HG02870 (cell line): ENCODE data around the gene COL12A1.

ENCODE experiments used
- ATAC-seq: cut with Tn5 transposase; IDR thresholded peaks from one replicate; pipeline ENCODE4 v1.9.1; 2021; ENCODE audit warnings: mild to moderate bottlenecking, moderate library complexity; ENCODE audit not compliant: unreplicated experiment

COL12A1 gene

GRCh38 chr6:75103431-75103830 is 102.4 kb downstream of the COL12A1 start:
- ATAC-seq: no peak

GRCh38 chr6:75102301-75102700 is 103.6 kb downstream of the COL12A1 start:
- no peak for ATAC-seq

GRCh38 chr6:75101896-75102295 is 104.0 kb downstream of the COL12A1 start:
- ATAC-seq: no peak

GRCh38 chr6:75098709-75099108 is 107.1 kb downstream of the COL12A1 start:
- no peak for ATAC-seq

GRCh38 chr6:75096966-75097365 is 108.9 kb downstream of the COL12A1 start:
- no peak for ATAC-seq

- no peak for ATAC-seq
Observed at GRCh38 chr6:75094614-75095200, 111.1 kb downstream of the COL12A1 start.

- ATAC-seq: no peak
Observed at GRCh38 chr6:75091467-75092190, 114.2 kb downstream of the COL12A1 start.

- no peak for ATAC-seq
Observed at GRCh38 chr6:75090576-75090975, 115.3 kb downstream of the COL12A1 start.

- ATAC-seq: no peak
Observed at GRCh38 chr6:75089921-75090320, 115.9 kb downstream of the COL12A1 start.

GRCh38 chr6:75089151-75089897 is 116.5 kb downstream of the COL12A1 start:
- no peak for ATAC-seq

- no peak for ATAC-seq
Observed at GRCh38 chr6:75085931-75086635, 119.8 kb downstream of the COL12A1 start.

- ATAC-seq: no peak
Observed at GRCh38 chr6:75084872-75085381, 120.9 kb downstream of the COL12A1 start.

- ATAC-seq: no peak
Observed at GRCh38 chr6:75084018-75084417, 121.8 kb downstream of the COL12A1 start.

- ATAC-seq: no peak
Observed at GRCh38 chr6:75081921-75082320, 123.9 kb downstream of the COL12A1 start.

GRCh38 chr6:75081047-75081446 is 124.8 kb downstream of the COL12A1 start:
- no peak for ATAC-seq

- ATAC-seq: no peak
Observed at GRCh38 chr6:75079589-75079988, 126.3 kb downstream of the COL12A1 start.

- ATAC-seq: no peak
Observed at GRCh38 chr6:75077701-75078100, 128.2 kb downstream of the COL12A1 start.

GRCh38 chr6:75076009-75076408 is 129.8 kb downstream of the COL12A1 start:
- no peak for ATAC-seq

GRCh38 chr6:75070244-75070643 is 135.6 kb downstream of the COL12A1 start:
- ATAC-seq: no peak

GRCh38 chr6:75065523-75065922 is 140.3 kb downstream of the COL12A1 start:
- ATAC-seq: no peak

- ATAC-seq: no peak
Observed at GRCh38 chr6:75052491-75052890, 153.4 kb downstream of the COL12A1 start.
